Type B pancreatic cell (in vitro differentiated cells): ENCODE data around the gene HMCN1. TPM values are rescaled to one million over a fixed set of nuclear protein-coding genes. Genes with fewer than 3 reads are reported as not detected.

Experiments used
- DNase-seq: peaks from one replicate; pipeline ENCODE4 v3.0.0; 2021; ENCODE audit warnings: mixed read lengths; ENCODE audit not compliant: unreplicated experiment; ENCODE audit errors: extremely low spot score
- H3K27ac Mint-ChIP-seq: 2 replicates; pipeline ENCODE4 v1.8.0; 2021; ENCODE audit warnings: mild to moderate bottlenecking, mixed read lengths
- H3K27me3 Mint-ChIP-seq: 2 replicates; pipeline ENCODE4 v1.8.0; 2021; ENCODE audit warnings: mixed read lengths
- H3K36me3 Mint-ChIP-seq: 2 replicates; pipeline ENCODE4 v1.8.0; 2021; ENCODE audit warnings: mixed read lengths
- H3K4me1 Mint-ChIP-seq: one replicate; pipeline ENCODE4 v1.8.0; 2021; ENCODE audit warnings: mixed read lengths; ENCODE audit not compliant: unreplicated experiment
- H3K4me3 Mint-ChIP-seq: 2 replicates; pipeline ENCODE4 v1.8.0; 2021; ENCODE audit warnings: mild to moderate bottlenecking, mixed read lengths
- H3K9me3 Mint-ChIP-seq: 2 replicates; pipeline ENCODE4 v1.8.0; 2021; ENCODE audit warnings: mixed read lengths
- total RNA-seq: library from RNA; stranded (reverse); gene quantifications from 2 replicates; pipeline ENCODE4 v1.2.1, GENCODE V29; 2021; ENCODE audit warnings: low replicate concordance
- TF ChIP-seq, protein P1 (sequence below): fragments of 200-600 bp; sonication (generic); conservative IDR thresholded peaks from 2 replicates; pipeline ENCODE4 v1.5.0; 2021; ENCODE audit warnings: antibody characterized with exemption, mild to moderate bottlenecking

HMCN1 gene
- total RNA-seq, 1 donor from 2014 or later = 13.2 TPM

DNA sequence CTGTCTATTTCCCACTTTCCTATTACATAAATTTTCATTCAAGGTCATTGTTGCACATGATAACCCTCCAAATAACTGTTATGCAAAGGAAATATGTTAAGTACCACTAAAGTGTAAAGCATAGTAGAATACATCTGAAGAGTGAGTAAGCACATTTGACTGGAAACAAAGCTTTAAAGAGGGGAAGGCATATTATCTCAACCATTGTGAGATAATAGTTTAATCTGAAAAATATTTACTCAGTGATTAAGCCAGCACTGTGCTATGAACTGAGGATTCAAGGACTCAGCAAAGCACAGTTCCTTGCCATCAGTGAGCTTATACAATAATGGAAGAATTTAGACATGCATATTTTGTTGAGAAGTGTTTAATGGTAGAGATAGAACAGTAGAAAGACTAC lies 127.4 kb downstream of the HMCN1 start:
- Mint-ChIP-seq H3K4me3 (no peak overlapping the region), H3K27me3 (no peaks in the 10 kb centered on the region)

DNA sequence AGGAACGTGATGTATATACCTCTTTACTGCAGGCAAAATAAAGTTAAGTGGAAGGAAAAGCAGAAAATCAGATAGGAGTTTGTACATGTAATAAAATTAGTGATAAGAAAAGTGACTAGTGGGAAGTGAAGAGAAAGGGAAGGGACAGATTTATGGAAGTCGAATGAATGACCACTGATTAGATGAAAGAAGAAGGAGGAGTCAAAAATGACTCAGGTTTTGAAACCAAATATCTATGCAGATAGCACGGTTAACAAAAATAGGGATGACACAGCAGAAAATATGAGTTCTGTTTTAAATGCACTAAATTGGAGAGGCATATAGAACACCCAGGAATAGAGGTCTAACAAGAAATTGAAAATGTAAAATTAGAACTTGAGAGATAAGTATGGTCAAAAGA lies 128.0 kb downstream of the HMCN1 start:
- H3K9me3 Mint-ChIP-seq = no peaks in the 10 kb centered on the region
- peaks cover under 1% of the 10 kb centered on the region for H3K36me3 Mint-ChIP-seq
- no peak overlapping the region for H3K4me3 Mint-ChIP-seq
- H3K27me3 Mint-ChIP-seq = no peaks in the 10 kb centered on the region
- no peak overlapping the region for H3K27ac Mint-ChIP-seq
- no peaks in the 10 kb centered on the region for H3K4me1 Mint-ChIP-seq
- no peak for DNase-seq
- TF ChIP-seq, protein P1, sequence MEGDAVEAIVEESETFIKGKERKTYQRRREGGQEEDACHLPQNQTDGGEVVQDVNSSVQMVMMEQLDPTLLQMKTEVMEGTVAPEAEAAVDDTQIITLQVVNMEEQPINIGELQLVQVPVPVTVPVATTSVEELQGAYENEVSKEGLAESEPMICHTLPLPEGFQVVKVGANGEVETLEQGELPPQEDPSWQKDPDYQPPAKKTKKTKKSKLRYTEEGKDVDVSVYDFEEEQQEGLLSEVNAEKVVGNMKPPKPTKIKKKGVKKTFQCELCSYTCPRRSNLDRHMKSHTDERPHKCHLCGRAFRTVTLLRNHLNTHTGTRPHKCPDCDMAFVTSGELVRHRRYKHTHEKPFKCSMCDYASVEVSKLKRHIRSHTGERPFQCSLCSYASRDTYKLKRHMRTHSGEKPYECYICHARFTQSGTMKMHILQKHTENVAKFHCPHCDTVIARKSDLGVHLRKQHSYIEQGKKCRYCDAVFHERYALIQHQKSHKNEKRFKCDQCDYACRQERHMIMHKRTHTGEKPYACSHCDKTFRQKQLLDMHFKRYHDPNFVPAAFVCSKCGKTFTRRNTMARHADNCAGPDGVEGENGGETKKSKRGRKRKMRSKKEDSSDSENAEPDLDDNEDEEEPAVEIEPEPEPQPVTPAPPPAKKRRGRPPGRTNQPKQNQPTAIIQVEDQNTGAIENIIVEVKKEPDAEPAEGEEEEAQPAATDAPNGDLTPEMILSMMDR = no peak

More for the DNA sequence above, 127.4 kb downstream of the HMCN1 start:
- H3K9me3 Mint-ChIP-seq = no peaks in the 10 kb centered on the region
- no peaks in the 10 kb centered on the region for H3K36me3 Mint-ChIP-seq
- TF ChIP-seq, protein P1 = no peak
- H3K27ac Mint-ChIP-seq = no peak overlapping the region
- no peaks in the 10 kb centered on the region for H3K4me1 Mint-ChIP-seq
- no peak for DNase-seq

DNA sequence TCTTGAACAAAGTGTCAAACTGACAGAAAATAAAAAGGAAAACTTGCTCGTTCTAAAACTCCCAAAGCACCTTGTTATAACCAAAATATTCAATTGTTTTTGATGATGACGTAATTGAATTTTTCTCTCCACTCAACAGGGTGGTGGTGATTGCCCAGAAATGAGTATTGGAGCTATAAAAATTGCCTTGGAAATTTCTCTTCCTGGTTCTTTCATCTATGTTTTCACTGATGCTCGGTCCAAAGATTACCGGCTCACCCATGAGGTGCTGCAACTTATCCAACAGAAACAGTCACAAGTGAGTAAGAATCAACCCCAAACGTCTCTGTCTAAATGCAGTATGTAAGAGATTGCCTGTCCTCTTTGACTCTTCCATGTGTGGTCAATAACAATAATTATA lies 130.1 kb downstream of the HMCN1 start:
- Mint-ChIP-seq H3K36me3 (peaks cover 4% of the 10 kb centered on the region), H3K4me3 (no peak overlapping the region), H3K9me3 (no peaks in the 10 kb centered on the region), H3K27me3 (no peaks in the 10 kb centered on the region), H3K27ac (no peak overlapping the region), H3K4me1 (no peaks in the 10 kb centered on the region)
- TF ChIP-seq, protein P1 = no peak
- DNase-seq = no peak

DNA sequence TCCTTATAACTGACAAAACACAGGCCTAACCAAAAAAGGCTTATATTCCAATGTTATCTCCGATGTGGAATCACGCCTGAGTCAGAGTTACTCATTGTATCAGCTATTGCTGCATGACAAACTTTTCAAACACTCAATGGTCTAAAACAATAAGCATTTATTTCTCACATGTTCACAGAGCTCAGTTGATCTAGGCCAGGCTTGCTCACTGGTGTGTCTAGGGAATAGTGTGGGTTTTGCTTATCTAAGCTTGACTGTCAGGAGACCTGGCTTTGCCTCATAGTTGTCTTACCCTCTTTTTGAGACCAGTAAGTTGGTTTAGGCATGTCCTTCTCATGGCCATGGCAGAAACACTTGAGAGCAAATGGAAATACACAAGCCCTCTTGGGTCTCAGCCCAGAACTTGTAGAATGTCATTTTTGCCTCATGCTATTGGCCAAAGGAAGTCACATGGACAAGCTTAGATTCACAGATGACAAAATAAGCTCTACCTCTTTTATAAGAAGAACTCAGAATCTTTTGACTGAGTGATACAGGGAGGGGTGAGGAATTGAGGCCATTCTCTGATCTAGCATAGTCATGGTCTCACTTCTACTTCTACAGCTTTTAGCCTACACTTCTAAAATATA lies 130.8 kb downstream of the HMCN1 start:
- no peaks in the 10 kb centered on the region for H3K4me1 Mint-ChIP-seq
- H3K9me3 Mint-ChIP-seq = no peaks in the 10 kb centered on the region

DNA sequence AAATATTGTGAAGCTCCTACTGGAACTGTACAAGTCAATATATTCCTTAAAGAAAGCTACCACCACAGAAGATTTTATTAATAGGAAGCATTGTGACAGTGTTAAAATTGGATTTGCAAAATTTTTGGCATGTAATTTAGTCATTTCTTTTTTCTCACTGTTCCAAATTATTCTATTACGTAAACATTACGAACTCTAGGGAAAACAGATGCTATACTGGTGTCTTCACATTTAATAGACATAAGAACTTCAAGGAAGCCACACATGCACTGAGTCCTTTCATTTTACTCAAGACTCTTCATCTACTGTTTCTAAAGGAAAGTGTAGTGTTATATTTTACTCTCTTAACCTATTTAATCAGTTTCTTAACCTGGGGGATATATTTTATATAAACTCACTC lies 135.4 kb downstream of the HMCN1 start:
- no peak for DNase-seq
- H3K4me3 Mint-ChIP-seq = no peak overlapping the region
- TF ChIP-seq, protein P1 = no peak
- H3K27me3 Mint-ChIP-seq = no peaks in the 10 kb centered on the region
- peaks cover 4% of the 10 kb centered on the region for H3K36me3 Mint-ChIP-seq
- peaks cover 7% of the 10 kb centered on the region for H3K4me1 Mint-ChIP-seq
- no peaks in the 10 kb centered on the region for H3K9me3 Mint-ChIP-seq
- no peak overlapping the region for H3K27ac Mint-ChIP-seq

More for the DNA sequence above, 130.8 kb downstream of the HMCN1 start:
- TF ChIP-seq, protein P1 = no peak
- Mint-ChIP-seq H3K27me3 (no peaks in the 10 kb centered on the region), H3K4me3 (no peak overlapping the region), H3K27ac (no peak overlapping the region), H3K36me3 (peaks cover 4% of the 10 kb centered on the region)
- DNase-seq = no peak
